SIG-M5 treated with dmso at 0.1 percent for 504 hours (cell line): ENCODE data around the gene JUNB.
"Not testable (repeated sequence)": the region's sequence is repeated elsewhere in the genome, so short reads cannot be mapped to it uniquely, and the experiment has no call there.

ENCODE experiments used
- DNase-seq: peaks from one replicate; lab custom pipeline; 2025; ENCODE audit not compliant: unreplicated experiment; lab: John Stamatoyannopoulos, UW

JUNB gene

DNA sequence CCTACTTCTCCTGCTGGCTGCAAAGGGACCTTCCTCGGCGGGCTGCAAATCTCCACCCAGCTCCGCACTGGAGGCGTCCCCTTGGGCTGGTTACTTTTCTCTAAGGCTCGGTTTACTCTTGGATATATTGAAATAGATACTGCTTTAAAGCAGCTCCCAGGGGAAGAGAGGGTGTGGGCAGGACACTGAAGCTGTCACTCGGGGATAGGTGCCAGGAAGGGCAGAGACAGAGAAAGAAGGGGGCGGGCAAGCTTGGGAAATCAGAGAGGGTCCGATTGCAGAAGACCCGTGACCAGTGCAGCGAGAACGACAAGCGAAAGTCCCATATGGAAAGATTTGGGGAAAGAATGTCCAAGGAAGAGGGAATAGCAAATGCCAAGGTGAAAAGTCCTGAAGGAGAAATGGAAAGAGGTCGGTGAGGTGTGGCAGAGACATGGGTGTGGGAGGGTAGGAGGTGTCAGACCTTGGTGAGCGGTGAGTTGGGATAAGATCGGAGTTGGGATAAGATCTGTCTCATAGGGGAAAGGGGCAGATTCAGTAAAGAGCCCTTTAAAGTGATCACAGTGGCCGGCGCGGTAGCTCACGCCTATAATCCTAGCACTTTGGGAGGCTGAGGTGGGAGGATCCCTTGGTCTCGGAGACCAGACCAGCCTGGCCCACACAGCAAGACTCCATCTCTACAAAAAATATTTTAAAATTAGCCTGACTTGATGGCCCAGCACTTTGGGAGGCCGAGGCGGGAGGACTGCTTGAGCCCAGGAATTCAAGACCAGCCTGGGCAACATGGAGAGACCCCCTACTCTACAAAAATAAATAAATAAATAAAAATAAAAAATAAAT lies 11.2 kb downstream of the JUNB start:
- DNase-seq = no peak

DNA sequence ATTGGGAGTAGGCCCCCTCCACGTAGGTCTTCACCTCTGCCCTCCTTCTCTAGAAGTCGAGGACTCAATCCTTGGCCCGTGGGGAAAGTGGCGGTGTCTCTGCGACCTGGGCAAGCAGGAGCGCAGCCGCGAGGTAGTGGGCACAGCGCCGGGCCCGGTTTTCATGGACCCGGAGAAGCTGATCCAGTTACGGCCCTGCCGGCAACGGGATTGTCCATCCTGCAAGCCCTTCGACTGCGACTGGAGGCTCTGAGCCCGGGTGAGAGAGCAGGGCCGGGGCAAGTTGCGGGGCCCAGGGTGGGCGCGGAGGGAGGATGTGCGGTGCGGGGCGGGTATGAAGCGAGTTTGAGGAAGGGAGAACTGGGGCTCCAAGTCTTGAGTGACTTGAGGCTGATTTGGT lies 12.8 kb downstream of the JUNB start:
- DNase-seq = no peak

DNA sequence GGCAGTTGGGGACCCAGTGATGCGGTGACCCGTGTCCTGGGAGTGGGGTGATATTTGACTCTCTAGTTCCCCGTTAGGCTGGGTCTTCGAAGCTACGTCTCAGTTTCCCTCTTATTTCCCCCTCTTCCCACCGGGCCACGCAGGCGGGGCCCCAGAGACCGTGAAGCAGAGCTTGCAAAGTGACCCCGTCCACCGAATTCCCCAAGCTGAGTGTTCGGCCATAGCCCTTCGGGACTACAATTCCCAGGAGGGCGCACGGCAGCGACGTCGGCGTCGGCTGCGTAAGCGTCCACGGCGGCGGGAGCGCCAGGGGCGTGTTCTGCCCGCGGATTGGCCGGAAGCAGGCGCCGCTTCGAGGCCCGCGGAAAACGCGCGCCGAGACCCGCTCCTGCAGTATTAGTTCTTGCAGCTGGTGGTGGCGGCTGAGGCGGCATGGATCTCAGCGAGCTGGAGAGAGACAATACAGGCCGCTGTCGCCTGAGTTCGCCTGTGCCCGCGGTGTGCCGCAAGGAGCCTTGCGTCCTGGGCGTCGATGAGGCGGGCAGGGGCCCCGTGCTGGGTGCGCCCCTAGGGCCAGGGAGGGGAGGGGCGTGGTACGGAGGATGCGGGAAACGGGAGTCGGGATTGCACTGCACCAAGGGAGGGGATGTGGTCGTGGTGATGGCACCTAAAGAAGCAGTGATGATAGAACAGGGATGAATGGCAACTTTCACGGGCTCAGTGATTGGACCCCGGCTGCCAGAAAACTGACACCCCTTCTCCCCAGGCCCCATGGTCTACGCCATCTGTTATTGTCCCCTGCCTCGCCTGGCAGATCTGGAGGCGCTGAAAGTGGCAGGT lies 15.2 kb downstream of the JUNB start, which contains the start of gene RNASEH2A:
Gene RNASEH2A, plus strand, starts transcription at position 343 of the 840 bp plus-strand sequence. Its CDS starts 90 bp downstream, at position 433.
- DNase-seq = peak; percentile 81

DNA sequence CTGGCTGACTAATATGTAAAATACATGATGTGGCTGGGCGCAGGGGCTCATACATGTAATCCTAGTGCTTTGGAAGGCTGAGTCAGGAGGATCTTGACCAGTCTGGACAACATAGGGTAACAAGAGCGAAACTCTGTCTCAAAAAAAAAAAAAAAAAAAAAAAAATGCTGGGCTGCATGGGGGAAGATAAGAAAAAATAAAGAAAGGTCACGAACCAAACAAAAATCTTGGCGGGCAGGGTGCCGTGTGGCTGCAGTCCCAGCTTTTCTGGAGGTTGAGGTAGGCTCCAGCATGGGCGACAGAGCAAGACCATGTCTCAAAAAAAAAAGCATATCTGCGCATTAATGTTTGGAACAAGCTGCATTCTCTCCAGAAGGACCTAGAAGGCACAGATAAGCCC lies 23.8 kb downstream of the JUNB start:
- DNase-seq = no peak

DNA sequence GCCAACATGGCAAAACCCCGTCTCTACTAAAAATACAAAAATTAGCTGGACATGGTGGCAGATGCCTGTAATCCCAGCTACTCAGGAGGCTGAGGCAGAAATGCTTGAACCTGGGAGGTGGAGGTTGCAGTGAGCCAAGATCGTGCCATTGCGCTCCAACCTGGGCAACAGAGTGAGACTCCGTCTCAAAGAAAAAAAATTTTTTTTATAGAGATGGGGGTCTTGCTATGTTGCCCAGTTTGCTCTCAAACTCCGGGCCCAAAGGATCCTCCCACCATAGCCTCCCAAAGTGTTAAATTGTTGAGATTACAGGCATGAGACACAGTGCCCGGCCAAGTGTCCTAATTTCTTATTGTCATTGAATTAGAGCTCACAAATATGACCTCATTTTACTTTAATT lies 25.9 kb downstream of the JUNB start:
- not testable (repeated sequence) for DNase-seq

DNA sequence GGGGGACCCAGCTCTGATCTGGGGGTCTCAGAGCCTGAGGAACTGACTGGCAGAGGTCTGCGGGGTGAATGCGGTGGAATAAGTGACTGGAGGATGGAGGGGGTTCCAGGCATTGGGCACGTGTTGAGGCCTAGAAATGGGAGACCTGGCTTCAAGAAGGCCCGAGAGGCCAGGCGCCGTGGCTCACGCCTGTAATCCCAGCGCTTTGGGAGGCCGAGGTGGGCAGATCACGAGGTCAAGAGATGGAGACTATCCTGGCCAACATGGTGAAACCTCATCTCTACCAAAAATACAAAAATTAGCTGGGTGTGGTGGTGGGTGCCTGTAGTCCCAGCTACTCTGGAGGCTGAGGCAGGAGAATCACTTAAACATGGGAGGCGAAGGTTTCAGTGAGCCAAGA lies 26.5 kb downstream of the JUNB start:
- DNase-seq = not testable (repeated sequence)

DNA sequence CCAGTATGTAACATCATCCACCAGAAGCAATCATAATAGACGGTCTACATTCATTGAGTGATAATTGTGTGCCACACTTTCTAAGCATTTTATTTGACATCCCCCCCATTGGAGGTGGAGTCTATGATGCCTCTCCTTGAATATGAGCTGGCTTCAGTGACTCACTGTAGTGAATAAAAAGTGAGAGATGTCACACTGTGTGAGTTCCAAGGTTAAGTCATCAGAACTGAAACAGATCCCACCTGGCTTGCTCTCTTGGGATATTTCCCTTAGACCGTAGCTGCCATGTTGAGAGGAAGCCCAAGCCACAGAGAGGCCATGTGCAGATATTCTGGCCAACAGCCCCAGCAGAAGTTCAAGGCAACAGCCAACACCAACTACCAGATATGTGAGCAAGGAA lies 30.5 kb downstream of the JUNB start:
- DNase-seq = no peak

DNA sequence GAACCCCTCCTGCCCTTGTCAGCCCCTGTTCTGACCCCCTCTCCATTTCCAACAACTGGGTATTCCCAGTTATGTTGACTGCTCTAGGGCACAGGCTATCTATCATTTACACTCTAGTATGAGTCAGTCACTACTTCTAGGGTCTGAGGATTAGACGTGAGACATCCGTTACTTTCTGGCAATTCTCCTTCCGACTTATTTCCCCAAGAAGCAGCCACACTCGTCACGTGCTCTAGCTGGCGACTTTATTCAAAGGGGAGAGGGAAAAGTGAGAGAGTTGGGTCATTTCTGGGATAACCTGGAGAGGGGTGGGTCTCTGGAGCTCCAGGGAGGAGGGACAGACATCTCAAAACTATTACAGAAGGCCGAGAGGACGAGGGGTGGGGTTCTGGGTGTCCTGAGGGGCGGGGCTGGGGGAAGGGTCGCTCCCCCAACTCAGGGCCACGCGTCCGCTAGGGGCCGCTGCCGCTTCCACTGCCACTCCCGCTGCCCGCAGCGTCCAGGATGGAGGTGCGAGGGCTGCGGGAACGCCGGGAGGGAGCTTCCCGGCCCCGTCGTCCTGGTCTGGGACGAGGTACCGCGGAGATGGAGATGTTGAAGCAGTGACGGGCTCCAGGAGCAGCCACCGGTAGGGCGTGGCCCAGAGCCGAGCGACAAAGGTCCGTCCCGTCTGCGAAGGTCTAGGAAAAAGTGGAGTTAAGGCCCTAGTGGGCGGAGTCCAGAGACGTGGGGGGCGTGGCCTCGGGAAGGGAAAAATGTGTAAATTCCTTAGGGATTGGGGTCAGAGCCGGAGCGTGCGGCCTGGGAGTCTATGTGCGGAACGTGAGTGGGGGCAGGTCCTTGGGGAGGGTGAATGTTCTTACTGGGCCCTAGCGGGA lies 34.2 kb downstream of the JUNB start:
- no peak for DNase-seq

DNA sequence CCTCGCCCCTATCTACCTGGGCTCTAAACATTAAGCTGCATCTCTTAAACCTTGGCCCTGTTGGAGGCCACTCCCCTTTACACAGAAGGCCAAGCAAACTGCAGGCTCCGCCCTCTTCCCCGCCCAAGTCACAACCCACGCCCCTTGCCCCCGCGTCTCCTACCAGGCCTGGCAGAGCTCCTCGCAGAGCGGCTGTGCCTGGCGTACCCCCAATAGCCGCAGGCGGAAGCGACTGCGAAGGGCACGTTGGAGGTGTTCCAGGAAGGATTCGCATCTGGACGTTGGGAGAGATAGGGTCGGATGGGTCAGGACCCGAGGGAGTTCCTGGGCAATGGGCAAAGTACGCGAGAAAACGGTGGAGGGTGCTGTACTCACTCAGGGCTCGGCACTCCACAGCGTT lies 37.2 kb downstream of the JUNB start:
- DNase-seq = peak; percentile 25

DNA sequence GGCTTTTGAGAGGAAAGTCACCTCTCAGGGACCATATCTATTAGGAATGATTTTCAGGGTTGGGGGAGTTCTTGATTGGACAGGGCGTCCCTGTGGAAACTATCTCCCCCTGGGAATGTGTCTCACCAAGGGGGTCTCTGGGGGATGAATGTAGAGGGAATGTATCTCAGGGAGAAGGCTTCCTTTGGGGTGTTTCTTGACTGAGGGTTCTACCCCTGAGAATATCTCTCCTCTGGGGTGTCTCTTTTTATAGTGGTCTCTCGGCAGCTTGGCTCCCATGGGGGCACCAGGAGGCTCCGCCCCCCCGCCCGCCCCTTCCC lies 42.1 kb downstream of the JUNB start:
- DNase-seq = no peak

DNA sequence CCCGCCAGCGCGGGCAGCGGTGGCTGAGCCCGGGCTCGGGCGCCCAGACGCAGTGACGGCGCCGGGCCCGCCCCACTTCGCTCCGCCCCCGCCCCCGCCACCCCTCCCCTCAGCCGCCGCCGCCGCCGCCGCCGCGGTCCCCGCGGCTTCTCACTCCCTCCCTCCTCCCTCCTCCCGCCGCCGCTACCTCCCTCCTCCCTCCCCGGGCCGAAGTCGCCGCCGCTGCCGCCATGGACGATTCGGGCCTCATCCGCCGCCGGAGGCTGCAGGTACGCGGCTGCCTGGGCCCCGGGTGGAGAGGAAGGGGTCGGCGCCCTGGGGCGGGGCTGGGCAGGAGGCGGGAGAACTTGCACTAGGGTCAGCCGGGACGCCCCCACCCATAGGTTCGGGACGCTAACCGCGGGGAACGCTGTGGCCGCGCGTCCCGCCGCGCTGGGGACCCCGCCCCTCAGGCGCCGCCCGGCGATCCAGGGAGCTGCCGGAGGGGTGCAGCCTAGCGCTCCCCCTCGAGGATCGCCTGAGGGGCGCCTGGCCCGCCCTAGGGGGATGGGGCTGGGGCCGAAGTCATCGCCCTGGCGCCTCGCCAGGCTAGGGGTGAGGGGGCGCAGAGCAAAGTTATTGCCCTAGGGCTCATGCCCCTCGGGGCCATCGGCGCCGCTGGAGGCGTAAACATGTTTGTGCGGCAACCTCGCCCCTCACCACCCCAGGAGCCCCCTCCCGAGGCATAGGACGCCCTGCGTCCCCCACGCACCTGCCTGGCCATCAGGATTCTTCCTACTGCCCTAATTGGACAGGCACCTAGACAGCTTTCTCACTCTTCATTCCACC lies 42.7 kb downstream of the JUNB start:
- peak; percentile 18 for DNase-seq

DNA sequence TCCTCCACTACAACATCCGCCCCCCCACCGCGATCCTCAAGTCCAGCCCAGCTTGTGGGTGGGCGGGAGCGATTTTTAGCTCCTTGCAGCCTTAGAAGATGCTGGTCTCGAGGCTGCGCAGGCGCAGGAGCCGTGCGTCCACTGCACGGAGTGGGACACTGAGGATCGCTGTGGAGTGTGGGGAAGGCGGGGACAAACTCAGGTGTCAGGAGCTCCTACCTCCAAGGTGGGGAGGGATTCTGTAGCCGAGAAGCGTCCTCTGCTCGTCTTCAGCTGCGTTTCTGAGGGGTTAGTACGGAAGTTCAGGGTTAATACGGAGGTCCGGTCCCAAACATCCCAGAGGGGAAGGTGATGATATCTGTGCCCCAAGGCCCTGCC lies 43.3 kb downstream of the JUNB start, which contains the start of gene RTBDN:
Gene RTBDN, minus strand, starts transcription at position 14 of the 378 bp plus-strand sequence. CDS start 4,600 bp downstream, outside the sequence.
- no peak for DNase-seq

DNA sequence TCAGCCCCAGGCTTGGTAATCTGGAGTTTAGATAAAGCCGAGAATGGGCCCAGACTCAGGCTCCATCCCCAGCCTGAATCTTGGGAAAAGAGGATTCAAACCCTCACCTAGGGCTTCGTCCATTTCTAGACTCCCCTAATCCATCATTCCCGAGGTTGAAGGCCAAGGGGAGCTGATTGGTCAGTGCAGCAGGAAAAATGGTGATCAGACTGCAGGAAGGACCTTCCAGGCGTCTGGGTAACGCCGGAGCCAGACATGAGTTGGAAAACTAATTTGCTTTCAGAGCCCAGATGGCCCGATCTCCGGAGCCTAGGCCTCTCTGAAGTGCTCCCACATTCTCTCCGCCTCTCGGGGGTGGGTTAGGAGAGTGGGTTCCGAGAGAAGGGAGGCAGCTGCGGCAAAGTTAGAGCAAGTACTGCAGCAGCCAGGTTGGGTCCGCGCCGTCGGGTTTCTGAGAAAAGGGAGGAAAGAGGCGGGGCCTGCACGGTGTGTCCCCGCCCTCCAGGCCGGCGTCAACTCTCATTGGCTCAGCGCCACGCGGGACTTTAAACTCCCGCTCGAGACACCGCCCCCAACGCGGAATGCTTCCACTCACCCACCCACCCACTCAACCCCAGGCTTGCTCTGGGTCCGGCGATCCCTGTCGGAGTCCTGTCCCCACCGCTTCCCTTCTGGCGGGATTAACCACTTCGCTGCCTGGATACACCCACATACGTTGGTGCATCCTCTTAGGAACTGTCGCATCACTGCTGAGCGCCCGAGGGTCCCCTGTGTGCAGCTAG lies 43.9 kb downstream of the JUNB start:
- DNase-seq = no peak

DNA sequence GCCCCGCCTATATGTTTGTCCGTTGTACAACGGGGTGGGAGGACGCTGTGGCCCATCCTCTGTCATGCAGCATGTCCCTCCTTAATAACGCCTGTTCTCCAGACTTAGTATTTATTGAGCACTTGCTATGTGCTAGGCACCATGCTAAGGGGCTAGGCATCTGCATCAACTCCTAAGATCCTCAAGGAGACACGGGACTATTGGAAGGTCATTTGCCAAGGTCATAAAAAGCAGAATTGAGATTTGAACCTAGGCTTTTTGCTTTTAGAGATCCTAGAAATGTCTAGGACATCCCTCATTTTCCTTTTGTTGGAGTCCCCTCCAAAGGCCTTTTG lies 45.2 kb downstream of the JUNB start:
- DNase-seq = no peak

DNA sequence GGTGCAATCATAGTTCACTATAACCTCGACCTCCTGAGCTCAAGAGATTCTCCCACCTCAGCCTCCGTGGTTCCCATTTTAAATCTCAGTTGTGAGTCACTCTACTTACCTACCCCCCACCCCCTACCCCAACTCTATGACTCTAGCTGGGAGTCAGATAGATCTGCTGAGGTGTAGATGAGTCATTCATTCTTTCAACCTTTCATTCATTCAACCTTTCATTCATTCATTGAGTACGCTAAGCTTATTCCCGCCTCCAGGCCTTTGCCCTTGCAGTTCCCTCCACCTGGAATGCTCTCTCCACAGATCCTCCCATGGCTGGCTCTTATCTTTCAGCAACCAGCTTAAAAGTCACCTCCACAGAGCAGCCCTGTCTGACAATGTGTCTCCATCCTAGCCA lies 45.9 kb downstream of the JUNB start:
- DNase-seq = no peak

DNA sequence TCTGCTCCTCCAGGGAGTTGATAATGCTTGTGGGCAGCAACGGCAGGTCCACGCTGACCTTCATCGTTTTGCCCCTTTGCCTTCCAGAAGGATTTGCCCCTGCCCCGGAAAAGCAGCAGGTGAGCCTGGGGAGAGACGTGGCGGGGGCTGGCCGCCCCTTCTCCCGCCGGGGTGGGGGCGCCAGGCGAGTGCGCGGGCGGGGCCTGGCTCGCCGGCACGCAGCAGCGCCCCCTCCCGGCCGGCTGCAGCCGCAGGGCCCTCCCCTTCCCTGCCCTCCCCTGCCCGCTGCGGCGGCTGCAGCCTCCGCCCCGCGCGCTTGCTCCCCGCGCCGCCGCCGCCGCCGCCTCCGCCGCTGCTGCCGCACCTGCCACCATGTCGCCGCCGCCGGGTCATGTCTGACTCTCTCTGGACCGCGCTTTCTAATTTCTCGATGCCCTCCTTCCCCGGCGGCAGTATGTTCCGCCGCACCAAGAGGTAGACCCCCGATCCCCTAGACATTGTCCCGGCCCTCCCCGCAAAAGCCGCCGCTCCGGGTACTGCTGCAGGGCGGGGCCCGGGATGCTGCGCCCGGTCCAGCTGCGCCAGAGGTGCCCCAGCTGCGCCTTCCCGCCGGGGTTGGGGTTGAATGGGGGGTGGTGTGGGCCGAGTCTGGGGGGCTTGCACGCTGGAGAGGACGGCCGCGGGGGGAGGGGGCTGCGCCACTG lies 47.0 kb downstream of the JUNB start, which contains the start of gene MAST1:
Gene MAST1, plus strand, starts transcription at position 334 of the 704 bp plus-strand sequence. Its CDS starts 58 bp downstream, at position 392.
- peak; percentile 52 for DNase-seq

DNA sequence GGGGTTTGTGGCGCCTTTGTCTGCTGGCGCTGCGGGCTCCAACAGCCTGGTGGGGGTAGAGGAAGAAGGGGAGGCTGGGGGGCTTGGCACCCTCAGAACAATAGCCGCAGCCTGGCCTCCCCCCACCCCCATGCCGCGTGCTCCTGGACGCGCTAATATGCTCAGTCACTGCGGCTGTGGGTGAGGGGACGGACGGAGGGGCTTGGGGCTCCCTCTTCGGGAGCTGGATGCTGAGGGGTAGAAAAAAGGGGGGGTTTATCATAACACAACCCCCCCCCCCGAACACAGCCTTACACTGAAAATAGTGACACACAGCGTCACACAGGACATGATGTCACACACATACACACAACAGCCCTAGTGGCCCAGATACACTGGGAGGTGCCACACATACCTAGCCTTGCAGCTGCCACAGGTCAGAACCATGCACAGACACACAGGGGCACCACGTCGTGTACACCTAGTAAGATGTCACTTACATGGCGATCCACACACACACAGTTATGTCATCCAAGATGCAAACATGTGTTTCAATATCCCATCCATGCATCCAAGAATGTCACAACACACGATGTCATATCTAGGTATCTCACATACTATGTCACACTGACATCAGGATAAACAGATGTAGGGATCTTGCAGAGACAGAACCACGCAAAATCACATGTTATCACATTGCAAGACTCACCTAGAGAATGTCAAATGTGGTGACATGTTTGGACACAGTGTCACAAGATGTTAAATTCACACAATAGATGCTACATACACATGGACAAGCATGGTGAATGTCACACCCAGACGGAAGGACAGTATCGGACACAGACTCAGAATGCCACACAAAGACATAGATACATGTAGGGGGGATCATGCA lies 47.8 kb downstream of the JUNB start:
- peak; percentile 11 for DNase-seq
